Measurements from ENCODE around the gene TTC3.

The TTC3 gene

DNA sequence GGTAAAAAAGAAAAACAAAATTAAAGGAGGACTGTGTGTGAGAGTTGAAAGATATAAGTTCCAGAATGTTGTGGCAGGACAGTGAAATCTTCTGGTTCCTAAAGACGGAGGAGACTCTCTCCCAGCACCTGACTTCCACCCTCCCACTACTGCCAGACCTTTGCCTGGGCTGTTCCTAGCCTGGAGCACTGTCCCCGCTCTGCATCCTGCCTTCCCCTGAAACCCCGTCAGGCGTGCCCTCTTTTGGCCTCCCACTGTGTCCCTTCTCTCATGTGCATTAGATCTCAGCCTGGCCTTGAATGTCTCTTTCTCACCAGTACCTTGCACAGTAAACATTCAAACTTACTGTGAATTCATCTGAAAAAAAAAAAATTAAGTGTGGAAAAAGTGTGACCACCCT lies 120.0 kb downstream of the TTC3 start:
- DNase-seq (ENCODE audit: low read depth), result no peak
- H3K4me3 ChIP-seq (ENCODE audit: low read depth, low read length), result no peak overlapping the region
- TF ChIP-seq POLR2A (IDR thresholded peaks at IDR 0.05; ENCODE audit: extremely low read depth, insufficient read length) (no peak), MAX (IDR thresholded peaks at IDR 0.05; ENCODE audit: low read depth, low read length) (no peak), CTCF (IDR thresholded peaks at IDR 0.05; ENCODE audit: low read depth, low read length) (no peak), MYC (IDR thresholded peaks at IDR 0.05; ENCODE audit: low read depth, low read length) (no peak)

GRCh38 chr21:37193676-37194075 lies 120.6 kb downstream of the TTC3 start:
- no peak for DNase-seq (ENCODE audit: low read depth)

DNA sequence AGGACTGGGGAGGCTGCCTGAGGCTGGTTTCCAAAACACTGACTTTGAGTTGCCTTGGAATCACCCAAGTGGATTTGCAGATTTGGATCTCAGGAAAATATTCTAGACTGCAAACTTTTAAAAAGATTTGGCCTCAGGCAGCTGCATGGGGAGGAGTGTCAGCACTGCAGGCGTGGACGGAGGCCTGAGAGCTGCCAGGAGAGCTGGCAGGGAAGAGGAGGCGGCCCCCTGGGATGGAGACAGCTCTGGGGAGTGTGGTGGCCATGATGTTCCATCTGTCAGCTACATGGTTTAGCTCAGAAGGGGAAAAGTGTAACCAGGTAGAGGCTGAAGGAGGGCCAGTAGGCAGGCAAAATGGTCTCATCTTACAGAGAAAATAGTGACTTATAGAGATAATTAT lies 122.0 kb downstream of the TTC3 start:
- TF ChIP-seq MYC (IDR thresholded peaks at IDR 0.05; ENCODE audit: low read depth, low read length) (no peak), MAX (IDR thresholded peaks at IDR 0.05; ENCODE audit: low read depth, low read length) (no peak), POLR2A (IDR thresholded peaks at IDR 0.05; ENCODE audit: extremely low read depth, insufficient read length) (no peak), CTCF (IDR thresholded peaks at IDR 0.05; ENCODE audit: low read depth, low read length) (no peak)
- no peak overlapping the region for H3K4me3 ChIP-seq (ENCODE audit: low read depth, low read length)
- DNase-seq (ENCODE audit: low read depth), result no peak

More at GRCh38 chr21:37193676-37194075, 120.6 kb downstream of the TTC3 start:
- H3K4me3 ChIP-seq (ENCODE audit: low read depth, low read length), result no peak overlapping the region
- TF ChIP-seq MAX (IDR thresholded peaks at IDR 0.05; ENCODE audit: low read depth, low read length), result no peak
- no peak for TF ChIP-seq CTCF (IDR thresholded peaks at IDR 0.05; ENCODE audit: low read depth, low read length)
- TF ChIP-seq MYC (IDR thresholded peaks at IDR 0.05; ENCODE audit: low read depth, low read length), result no peak
- no peak for TF ChIP-seq POLR2A (IDR thresholded peaks at IDR 0.05; ENCODE audit: extremely low read depth, insufficient read length)

DNA sequence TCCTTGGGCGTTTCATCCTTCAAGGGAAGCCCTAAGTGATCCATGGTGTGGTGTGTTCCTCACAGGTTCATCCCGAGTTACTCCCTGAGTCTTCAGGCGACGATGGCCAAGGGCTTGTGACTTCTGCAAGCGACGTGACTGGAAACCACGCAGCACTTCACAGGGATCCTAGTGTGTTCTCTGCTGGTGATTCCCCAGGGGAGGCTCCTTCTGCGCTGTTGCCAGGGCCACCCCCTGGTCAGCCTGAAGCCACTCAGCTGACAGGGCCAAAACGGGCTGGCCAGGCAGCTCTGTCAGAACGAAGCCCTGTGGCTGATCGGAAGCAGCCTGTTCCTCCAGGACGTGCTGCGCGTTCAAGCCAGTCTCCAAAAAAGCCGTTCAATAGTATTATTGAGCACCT lies 122.6 kb downstream of the TTC3 start:
- no peak for TF ChIP-seq POLR2A (IDR thresholded peaks at IDR 0.05; ENCODE audit: extremely low read depth, insufficient read length)
- TF ChIP-seq CTCF (IDR thresholded peaks at IDR 0.05; ENCODE audit: low read depth, low read length), result no peak
- TF ChIP-seq MAX (IDR thresholded peaks at IDR 0.05; ENCODE audit: low read depth, low read length), result no peak
- no peak for TF ChIP-seq MYC (IDR thresholded peaks at IDR 0.05; ENCODE audit: low read depth, low read length)
- H3K4me3 ChIP-seq (ENCODE audit: low read depth, low read length), result no peak overlapping the region
- no peak for DNase-seq (ENCODE audit: low read depth)

DNA sequence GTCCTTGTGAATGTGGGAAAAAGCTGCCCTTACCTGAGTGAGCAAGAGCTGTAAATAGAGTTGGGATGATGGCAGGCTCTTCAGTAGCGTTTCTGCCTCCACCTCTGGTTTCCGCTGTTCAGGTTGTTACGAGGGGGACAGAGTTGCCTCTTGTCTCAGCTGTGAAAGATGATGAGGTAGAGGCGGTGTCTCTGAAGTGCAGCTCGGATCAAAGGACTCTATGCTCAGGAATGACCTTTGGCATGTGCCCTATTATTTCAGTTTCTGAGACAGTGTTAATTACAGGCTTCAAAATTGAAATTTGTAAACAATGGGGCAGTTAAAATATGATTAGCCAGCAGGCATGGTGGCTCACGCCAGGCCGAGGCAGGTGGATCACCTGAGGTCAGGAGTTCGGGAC lies 123.8 kb downstream of the TTC3 start:
- TF ChIP-seq POLR2A (IDR thresholded peaks at IDR 0.05; ENCODE audit: extremely low read depth, insufficient read length) (no peak), CTCF (IDR thresholded peaks at IDR 0.05; ENCODE audit: low read depth, low read length) (no peak), MYC (IDR thresholded peaks at IDR 0.05; ENCODE audit: low read depth, low read length) (no peak), MAX (IDR thresholded peaks at IDR 0.05; ENCODE audit: low read depth, low read length) (no peak)
- no peak overlapping the region for H3K4me3 ChIP-seq (ENCODE audit: low read depth, low read length)

DNA sequence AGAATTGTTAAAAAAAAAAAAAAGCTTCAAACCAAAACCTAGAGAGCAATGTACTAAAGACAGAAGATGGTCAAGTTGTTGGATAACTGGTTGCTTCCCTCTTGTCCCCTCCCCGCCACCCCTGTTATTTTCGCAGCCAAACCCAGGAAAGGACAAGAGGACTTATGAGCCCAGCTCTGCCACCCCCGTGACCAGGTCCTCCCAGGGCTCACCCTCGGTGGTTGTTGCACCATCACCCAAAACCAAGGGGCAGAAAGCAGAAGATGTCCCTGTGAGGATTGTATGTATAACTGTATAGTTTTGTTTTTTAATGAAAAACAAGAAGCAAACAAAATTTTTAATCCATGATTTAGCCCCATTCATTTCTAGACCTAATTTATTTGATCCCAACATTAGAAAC lies 124.7 kb downstream of the TTC3 start:
- DNase-seq (ENCODE audit: low read depth), result no peak
- TF ChIP-seq MYC (IDR thresholded peaks at IDR 0.05; ENCODE audit: low read depth, low read length) (no peak), MAX (IDR thresholded peaks at IDR 0.05; ENCODE audit: low read depth, low read length) (no peak), POLR2A (IDR thresholded peaks at IDR 0.05; ENCODE audit: extremely low read depth, insufficient read length) (no peak), CTCF (IDR thresholded peaks at IDR 0.05; ENCODE audit: low read depth, low read length) (no peak)
- H3K4me3 ChIP-seq (ENCODE audit: low read depth, low read length), result no peak overlapping the region

More for the DNA sequence above, 123.8 kb downstream of the TTC3 start:
- DNase-seq (ENCODE audit: low read depth), result no peak
